GM18867 (cell line): ENCODE data around the gene ZC3H12D.
"Not testable (repeated sequence)": the region's sequence is repeated elsewhere in the genome, so short reads cannot be mapped to it uniquely, and the experiment has no call there.

Source experiments
- ATAC-seq: cut with Tn5 transposase; IDR thresholded peaks from one replicate; pipeline ENCODE4 v1.9.1; 2021; ENCODE audit warnings: mild to moderate bottlenecking, moderate library complexity; ENCODE audit not compliant: unreplicated experiment

Gene ZC3H12D

GRCh38 chr6:149484733-149485700 lies at the start of gene ZC3H12D:
Gene ZC3H12D, minus strand, starts transcription at chr6:149485014. Its CDS starts 10,471 bp downstream, at chr6:149474543.
- peak; percentile 47 for ATAC-seq

DNA sequence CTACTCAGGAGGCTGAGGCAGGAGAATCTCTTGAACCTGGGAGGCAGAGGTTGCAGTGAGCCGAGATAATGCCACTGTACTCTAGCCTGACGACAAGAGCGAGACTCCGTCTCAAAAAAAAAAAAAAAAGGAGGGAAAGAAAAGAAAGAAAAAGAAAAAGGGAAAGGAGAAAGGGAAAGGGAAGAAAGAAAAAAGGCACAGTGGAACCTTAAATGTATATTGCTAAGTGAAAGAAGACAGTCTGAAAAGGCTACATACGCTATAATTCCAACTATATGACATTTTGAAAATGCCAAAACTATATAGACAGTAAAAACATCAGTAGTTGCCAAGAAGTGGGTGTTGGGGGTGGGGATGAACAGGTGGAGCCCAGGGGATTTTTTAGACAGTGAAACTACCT lies 44.8 kb upstream of the ZC3H12D start:
- no peak for ATAC-seq

DNA sequence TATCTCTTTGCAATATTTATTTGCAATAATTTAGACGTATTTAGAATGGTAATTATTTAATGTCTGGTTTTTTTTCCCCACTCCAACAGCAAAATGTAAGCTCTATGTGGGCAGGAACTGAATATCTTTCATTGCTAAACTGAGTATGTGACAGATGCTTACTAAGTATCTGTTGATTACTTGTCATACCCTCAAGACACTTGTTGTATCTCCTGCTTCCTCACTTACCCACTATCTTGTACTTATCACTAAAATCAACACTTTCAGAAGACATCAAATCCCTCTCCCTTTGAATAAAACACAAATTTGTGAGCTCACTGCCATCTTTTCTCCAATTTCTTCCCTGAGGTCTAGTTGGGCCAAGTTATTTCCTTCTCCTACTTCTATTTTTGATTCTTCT lies 30.7 kb upstream of the ZC3H12D start:
- ATAC-seq = no peak

GRCh38 chr6:149513915-149514314 lies 29.1 kb upstream of the ZC3H12D start:
- no peak for ATAC-seq

- no peak for ATAC-seq
Measured at GRCh38 chr6:149510793-149511512, 26.1 kb upstream of the ZC3H12D start.

DNA sequence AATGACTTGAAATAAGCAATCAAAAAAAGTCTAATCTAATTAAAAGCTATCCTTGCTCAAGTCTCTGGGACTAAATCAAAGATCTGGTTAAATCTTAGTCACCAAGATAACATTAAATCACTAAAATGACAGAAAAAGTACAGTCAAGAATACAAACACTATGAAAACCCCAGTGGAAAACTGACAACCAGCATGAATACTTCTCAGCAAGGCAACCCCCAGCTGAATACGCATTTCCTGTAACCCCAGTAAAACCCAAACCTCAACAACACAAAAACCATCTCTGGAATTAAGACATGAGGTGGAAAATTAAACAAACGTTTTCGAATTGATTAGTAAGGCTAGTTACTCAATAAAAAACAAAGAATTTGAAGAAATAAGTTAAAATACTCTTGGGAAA lies 23.7 kb upstream of the ZC3H12D start:
- ATAC-seq = no peak

DNA sequence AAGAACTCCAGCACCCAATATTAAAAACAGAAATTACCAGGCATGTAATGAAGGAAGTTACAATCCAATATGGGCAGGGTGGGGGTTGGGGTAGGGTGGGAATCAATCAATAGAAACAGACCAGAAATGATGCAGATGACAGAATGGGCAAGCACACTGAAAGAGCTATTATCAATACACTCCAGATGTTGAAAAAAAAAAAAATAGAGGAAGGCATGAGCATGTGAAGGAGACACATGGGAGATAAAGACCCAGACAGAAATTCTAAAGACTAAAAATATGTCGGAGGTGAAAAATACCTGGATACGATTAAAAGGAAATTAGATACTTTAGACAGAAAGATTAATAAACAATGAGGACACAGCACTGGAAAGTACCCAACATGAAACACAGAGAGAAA lies 19.1 kb upstream of the ZC3H12D start:
- no peak for ATAC-seq

GRCh38 chr6:149503276-149503675 lies 18.5 kb upstream of the ZC3H12D start:
- ATAC-seq = no peak

DNA sequence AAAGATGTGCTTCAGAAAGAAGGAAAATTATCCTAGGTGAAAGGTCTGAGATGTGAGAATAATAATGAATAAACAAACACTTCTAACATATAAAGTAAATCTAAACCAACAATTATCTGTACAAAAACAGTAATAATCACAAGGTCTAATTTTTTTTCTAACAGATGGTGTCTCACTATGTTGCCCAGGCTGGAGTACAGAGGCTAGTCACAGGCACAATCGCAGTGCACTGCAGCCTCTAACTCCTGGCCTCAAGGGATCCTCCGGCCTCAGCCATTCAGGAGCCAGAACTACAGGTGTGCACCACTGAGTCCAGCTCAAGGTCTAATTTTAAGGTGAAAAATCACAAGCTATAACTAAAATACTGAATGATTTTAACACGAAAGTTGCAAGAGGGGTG lies 17.0 kb upstream of the ZC3H12D start:
- ATAC-seq = no peak

- no peak for ATAC-seq
Measured at GRCh38 chr6:149501201-149501600, 16.4 kb upstream of the ZC3H12D start.

- no peak for ATAC-seq
Measured at GRCh38 chr6:149500096-149500495, 15.3 kb upstream of the ZC3H12D start.

- ATAC-seq = no peak
Measured at GRCh38 chr6:149499066-149499465, 14.3 kb upstream of the ZC3H12D start.

DNA sequence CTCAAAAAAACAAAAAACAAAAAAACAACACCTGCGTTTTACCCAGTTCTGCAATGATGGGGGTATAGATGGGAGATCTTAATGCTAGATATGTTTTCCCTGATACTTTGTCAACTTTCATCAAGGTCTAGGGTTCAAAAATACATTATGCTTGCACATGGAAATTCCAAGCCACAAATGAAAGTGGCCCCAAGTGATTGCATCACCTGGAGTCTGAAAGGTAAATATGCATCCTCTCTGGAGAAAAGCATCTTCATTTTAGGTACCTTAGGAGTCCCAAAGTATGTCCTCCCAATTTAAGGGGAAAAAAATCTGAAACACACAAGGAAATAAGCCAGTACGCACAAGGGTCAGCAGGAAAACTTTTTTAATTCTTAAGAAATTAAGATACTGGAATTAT lies 12.6 kb upstream of the ZC3H12D start:
- no peak for ATAC-seq

- peak; percentile 30 for ATAC-seq
Measured at GRCh38 chr6:149496597-149496996, 11.8 kb upstream of the ZC3H12D start.

DNA sequence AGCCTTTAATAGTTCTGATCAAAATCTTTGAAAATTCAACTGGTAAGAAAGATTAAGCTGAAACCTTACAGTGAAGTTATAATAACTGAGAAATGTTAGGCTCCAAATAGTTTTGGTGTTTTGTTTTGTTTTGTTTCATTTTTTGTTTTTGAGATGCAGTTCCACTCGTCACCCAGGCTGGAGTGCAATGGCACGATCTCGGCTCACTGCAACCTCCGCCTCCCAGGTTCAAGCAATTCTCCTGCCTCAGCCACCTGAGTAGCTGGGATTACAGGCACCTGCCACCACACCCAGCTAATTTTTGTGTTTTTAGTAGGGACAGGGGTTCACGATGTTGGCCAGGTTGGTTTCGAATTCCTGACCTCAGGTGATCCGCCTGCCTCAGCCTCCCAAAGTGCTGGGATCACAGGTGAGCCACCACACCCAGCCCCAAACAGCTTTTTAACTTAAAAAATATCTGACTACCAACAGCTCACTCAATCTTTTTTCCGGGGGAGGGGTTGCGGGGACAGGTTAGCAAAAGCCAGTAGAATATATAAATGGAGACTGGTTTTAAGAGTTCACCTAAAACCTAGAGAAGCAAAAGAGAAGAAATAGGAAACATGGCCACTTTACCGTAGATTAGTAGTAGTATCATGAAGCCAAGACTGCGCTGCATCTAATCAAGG lies 10.7 kb upstream of the ZC3H12D start:
- ATAC-seq = not testable (repeated sequence)

GRCh38 chr6:149494810-149495209 lies 10.0 kb upstream of the ZC3H12D start:
- ATAC-seq = peak; percentile 75

DNA sequence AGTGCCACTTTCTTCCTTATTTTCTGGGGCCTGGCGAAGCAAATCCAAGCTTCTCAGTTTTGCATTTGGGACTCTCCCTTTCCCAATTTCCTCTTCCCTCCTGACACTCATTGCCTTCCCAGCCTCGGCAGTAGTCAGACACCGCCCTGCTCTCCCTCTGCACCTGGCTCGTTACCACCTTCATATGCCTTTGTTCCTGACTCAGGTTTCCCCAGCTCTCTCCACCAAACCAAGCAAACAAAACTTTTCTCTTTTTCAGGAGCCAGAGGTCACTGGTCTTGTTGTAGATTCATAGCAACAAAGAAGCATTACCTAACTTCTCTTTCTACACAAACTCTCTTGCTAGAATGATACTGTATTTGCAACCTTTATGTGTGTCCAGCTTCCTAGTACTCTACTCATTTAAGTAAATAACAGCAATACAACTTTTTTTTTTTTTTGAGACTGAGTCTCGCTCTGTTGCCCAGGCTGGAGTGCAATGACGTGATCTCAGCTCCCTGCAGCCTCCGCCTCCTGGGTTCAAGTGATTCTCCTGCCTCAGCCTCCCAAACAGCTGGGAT lies 9.0 kb upstream of the ZC3H12D start:
- ATAC-seq = no peak

- ATAC-seq = no peak
Measured at GRCh38 chr6:149492798-149493343, 8.1 kb upstream of the ZC3H12D start.

DNA sequence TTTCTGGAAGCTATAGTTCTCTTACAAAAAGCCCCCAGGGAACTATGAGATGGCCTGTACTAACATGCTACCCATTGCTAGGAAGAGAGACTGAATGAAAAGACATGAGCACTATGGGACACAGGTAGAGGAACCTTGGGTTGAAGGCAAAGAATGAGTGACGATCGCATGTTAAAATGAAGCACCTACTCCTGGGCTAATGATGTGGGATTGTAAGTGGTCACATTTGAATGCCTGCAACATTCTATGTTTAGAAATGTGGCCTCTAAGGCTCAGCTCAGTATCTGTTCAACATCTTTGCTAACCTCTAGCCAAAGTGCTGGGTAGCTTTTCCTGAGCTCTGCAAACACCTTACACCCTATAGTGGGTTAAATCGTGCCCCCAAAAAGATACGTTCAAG lies 5.2 kb upstream of the ZC3H12D start:
- no peak for ATAC-seq

- no peak for ATAC-seq
Measured at GRCh38 chr6:149488815-149489214, 4.0 kb upstream of the ZC3H12D start.

GRCh38 chr6:149487316-149487715 lies 2.5 kb upstream of the ZC3H12D start:
- ATAC-seq = no peak
